T47D (cell line): Measurements from ENCODE around the gene ITPRID1.
A peak's percentile ranks its signal among the peaks of the same experiment; 100 is the strongest.
"Not testable (repeated sequence)": the region's sequence is repeated elsewhere in the genome, so short reads cannot be mapped to it uniquely, and the experiment has no call there.

ENCODE experiments used
- DNase-seq, 2 experiments: peaks; one replicate each; pipeline versions ENCODE4 v3.0.0 to v3.0.0-alpha.2; 2011 to 2012; ENCODE audit warnings: low read depth in 1 of 2, low spot score in 1 of 2
- JUND ChIP-seq: IDR thresholded peaks from 2 replicates; pipeline ENCODE4 v1.6.1; 2012; ENCODE audit warnings: low read depth
- in situ Hi-C: cut with HindIII; loops from 2 replicates; pipeline ENCODE4 v1.10.0; 2016; ENCODE audit warnings: low sequenced_read_pairs, low pct_unique_long_range_greater_than_20kb

The ITPRID1 gene

DNA sequence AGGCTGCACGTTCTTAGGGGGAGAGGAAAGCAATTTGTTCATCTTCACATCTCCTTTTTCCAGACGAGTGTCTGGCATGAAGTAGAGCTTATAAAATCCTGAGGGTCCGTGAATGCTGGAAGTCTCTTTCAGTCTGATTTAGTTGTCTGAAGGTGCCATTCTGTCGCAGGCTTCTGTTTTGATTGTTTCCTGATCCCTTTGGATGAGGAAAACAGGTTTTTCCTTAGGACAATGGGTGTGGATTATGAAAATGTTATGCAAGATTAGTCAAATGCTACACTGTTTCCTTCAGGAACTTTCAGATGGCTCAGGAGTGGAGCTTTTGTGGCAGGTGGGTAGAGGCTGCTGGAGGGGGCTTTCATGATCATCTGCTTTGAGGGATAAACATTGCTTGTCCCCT, at the start of gene ITPRID1:
Gene ITPRID1, plus strand, starts transcription at position 301 of the 400 bp plus-strand sequence. CDS start 38,935 bp downstream, outside the sequence.
- in situ Hi-C loops = no loop called here
- TF ChIP-seq JUND = no peak
- DNase-seq = no peak

DNA sequence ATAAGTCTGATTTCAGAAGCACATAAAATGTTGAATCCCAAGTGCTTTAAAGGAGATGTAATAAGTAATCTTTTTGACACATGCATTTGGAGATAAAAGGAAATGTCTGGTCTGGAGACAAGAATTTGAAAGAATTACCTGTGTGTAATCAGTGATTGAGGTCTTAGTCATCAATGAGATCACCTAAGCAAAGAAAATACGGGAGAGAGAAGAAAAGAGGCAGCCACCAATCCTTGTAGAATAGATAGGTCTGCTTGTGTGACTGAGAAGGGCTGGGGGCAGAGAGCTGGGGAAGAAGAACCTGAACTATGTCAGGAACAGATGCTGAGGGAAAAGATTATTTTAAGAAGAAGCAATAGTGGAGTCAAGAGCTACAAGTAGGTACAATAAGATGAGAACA, 49.3 kb upstream of the ITPRID1 start:
- in situ Hi-C loops = no loop called here
- DNase-seq = no peak
- no peak for TF ChIP-seq JUND

DNA sequence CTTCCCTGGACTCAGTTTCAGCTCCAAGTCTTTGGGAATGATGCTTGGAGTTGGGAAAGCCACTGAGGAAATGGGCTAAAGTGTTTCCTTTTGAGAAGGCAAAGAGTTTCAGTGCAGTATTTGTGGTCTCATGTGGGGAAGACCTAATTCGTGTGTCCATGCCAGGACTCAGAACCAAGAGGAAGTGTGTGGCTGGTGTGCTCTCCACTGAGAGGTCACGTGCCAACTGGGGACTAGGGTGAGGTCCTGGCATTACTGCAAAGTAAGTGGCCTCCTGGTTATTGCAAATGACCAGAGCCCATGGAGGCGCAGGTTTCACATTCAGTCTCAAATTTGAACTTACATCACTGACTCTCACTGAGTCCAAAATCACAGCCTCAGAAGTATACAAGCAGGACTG, 48.6 kb upstream of the ITPRID1 start:
- in situ Hi-C loops = no loop called here
- DNase-seq = no peak
- no peak for TF ChIP-seq JUND

DNA sequence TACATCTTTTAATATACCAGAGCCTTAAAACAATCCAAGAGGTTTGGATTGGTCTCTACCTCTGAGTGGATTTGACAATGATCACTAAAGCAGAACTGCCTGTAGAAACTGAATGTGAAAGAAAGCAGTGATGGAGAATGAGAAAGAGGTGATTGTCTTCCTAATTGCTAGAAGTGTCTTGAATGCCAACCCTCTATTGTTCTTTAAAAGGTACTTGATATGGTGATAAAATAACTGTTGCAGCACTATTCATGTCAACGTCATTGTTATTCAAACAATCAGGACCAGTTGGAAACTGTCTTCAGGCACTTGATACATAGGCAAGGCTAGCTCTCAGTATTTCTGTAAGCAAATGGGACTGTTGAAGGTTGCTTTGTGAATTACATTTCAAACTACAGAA, 47.9 kb upstream of the ITPRID1 start:
- no peak for DNase-seq
- no peak for TF ChIP-seq JUND
- in situ Hi-C loops = no loop called here

DNA sequence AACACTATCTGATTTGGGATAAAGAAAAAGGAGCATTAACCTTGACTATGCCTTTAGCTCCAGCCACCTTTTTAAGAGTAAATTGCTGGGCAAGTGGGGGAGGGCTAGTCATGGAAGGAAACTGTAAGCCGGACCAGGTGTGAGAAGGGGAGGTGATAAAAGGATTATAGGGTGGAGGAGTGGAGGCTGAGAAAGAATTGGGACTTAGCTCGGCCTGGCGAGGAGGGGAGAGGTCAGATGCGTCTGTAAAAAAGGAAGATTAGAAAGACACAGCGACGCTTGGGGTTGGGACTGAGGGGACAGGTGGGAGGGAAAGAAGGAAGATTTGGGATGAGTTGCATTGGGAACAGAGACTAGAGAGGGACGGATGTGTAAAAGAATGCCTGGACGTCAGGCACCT, 43.0 kb upstream of the ITPRID1 start:
- in situ Hi-C loops, DNase-seq: not testable (repeated sequence)

DNA sequence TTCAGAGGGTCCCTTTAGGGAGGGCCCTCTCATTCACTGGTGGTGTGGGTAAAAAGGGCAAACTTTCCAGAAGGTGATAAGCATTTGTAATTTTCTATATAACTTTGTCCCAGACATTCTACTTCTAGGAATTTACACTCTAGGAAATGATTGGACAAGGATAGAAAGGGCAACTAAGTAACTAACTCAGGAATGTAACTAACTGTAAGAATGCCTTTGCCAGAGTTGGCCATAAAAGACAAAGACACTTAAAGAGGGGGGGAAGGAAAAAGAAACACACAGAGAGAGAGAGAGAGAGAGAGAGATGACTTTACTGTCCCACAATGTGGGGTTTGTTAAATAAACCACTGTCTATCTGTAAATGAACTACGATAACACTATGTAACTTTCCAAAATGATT, 38.5 kb upstream of the ITPRID1 start:
- TF ChIP-seq JUND = no peak
- no peak for DNase-seq
- in situ Hi-C loops = no loop called here

DNA sequence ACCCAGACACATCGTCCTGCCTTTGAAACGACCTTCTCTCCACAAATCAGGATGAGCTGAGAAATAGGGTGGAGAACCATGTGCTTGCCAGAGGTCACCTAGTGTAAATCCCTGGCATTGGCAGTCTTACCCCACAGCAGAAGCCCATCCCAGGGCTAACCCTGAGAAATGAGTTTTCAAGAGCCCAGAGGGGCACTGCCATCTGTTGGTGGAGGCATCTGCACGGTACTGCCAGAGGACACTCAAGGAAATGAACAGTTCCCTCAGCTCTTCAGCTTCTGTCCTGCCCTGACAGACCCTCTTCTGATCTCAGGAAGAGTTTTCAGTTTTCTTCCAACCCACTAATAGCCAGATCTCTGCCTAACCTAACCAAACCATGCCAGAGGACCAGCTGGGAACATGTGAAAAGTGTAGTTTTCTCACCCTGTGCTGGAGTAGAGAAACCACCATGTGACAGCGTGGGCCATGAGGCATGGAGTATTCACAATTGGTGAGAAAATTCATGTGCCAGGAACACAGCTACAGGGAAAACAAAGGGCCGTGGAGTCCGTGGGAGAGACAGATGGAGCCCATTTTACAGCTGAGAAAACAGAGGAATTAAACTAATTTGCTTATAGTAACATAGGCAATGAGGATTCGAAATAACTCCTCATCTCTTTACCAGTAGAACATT, 37.7 kb upstream of the ITPRID1 start:
- in situ Hi-C loops = no loop called here
- TF ChIP-seq JUND = no peak
- DNase-seq = peak in 1 of 2 experiments; percentile 19

DNA sequence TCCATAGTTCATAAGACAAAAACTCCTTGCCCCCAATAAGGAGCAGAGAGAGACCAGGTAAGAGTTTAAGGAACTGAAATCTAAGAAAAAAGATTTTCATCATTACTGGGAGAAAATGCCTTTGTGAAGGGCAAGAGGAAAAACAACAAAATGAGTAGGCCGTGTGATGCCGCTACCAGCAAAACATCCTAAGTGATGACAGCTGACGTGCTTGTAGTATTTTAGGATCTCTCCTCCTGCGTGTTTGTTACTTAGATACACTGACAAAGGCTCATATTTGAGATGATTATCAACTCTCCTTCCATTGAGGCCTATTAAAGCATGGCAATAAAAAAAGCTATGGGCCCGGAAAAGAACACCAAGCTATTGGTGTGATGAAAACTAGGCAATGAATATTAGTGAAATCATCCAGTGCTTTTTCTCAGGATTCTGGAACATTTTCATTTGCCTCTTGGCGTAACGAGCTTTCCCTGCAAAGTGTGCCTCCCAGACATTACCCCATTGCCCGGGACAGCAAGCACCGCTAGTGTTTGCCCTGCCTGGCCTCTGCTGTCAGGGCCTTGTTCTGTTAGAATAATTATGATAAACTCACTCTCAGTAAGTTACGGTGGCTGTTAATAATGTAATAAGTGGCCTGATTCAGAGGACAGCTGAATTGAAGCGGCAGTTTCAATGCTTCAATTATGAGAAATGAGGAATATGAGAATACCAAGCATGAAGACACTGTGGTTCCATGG, 36.8 kb upstream of the ITPRID1 start:
- in situ Hi-C loops = no loop called here
- TF ChIP-seq JUND = no peak
- no peak for DNase-seq

DNA sequence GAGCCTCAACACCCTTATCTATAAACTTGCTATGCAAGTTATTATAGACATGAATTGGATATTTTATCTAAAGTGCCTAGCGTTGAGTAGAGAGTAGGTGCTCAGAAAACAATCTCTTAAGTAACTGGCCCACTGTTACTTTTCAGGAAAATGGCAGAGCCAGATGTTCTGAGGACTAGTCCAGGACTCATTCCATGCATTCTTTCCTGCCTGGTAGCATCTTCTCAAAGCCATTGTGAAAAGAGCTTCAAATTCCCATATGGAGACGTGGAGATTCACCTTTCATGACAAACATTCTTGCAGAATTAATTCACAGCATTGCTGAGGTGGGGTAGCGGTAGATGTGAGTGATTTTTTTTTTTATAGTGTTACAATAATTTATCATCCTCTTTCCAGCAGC, 35.9 kb upstream of the ITPRID1 start:
- in situ Hi-C loops = no loop called here
- no peak for TF ChIP-seq JUND
- no peak for DNase-seq

DNA sequence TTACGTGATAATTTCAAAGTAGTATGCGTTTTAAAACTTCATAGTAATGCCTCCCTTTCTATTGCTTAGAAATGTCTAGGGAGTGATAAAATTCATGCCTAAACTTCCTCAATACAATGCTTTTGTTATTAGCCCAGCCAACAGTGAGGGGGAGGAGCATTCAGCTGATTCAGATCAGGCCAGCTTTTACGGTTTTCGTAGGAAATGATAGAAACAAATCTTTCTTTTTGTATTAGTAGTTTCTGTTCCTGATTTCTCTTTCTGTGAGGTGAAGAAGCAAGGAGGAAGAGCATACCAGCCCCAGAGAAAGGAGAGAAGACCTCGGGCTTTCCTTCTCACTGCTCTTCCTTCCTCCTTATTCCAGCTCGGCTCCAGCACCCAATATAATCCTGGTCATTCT, 35.2 kb upstream of the ITPRID1 start:
- in situ Hi-C loops = no loop called here
- no peak for DNase-seq

DNA sequence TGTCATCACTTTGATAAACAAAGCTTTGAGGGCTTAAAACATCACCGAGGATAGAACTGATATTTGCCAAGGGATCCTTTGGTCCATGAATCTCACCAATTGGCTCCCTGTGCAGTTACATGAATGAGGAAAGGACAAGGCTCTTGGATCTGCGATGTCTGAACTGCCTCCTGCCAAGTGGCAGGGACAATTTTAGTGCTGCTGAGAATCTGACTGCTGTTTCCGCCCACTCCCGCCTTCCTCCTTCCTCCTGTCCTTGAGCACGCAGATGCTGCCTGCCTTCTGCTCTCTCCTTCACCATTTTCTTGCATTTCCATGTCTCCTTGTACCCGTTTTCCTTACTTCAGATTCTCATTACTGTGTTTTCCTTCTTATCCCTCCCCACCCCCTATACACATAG, 26.8 kb upstream of the ITPRID1 start:
- in situ Hi-C loops = no loop called here
- no peak for DNase-seq
- no peak for TF ChIP-seq JUND

More for the DNA sequence above, 35.2 kb upstream of the ITPRID1 start:
- TF ChIP-seq JUND = no peak

DNA sequence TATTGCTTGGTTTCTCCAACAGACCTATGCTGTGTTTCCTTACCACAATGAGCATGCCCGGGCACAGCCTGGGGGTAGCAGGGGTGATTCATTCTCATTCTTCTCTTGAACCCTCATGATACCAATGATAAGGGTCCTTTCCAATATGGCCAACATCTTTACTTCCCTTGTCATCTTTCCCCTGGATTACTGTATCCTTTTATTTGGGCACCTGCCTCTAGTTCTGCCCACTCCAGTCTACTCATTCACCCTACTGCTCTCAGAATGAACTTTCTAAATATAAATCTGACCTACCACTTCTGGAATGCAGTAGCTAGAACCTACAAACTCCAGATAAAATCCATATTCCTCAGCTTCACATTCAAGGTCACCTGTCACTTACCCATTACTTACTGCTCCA, 26.4 kb upstream of the ITPRID1 start:
- no peak for DNase-seq
- no peak for TF ChIP-seq JUND
- in situ Hi-C loops = no loop called here

DNA sequence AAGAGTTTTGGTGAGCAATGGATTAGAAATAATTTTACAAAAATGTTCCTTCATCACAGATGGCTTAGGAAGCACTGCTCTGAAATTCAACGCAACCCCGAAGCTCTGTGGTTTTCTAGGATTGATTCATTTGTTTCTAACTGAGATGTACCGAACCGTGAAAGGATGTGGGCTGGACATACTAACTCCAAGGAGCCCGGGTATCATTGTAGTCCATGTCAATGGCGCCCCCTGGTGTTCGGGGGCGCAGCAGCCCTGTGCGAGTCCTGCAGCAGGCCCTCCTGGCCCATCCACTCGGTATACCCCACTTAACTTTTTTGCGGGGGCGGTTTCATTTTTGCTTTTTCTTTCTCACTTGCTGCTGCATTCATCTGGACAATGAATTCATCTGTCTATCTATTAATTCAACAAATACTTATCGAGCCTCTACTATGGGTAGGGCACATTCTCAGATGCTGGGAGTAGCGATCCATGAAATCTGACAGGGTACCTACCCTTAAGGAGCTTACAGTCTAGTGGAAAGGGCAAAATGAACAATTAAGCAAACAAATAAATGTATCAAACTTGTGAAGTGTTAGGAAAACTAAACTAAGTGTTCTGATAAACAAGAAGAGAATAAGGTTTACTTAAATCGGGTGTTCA, 25.2 kb upstream of the ITPRID1 start:
- in situ Hi-C loops = no loop called here
- peak; percentile 25 to 75 for DNase-seq
- no peak for TF ChIP-seq JUND
